Measurements from ENCODE around the gene PCBP4. TPM values are rescaled to one million over a fixed set of nuclear protein-coding genes. Genes with fewer than 3 reads are reported as not detected.

Gene PCBP4
- total RNA-seq, 2 donors from 2014 or later: 16.6 to 24.7 TPM

DNA sequence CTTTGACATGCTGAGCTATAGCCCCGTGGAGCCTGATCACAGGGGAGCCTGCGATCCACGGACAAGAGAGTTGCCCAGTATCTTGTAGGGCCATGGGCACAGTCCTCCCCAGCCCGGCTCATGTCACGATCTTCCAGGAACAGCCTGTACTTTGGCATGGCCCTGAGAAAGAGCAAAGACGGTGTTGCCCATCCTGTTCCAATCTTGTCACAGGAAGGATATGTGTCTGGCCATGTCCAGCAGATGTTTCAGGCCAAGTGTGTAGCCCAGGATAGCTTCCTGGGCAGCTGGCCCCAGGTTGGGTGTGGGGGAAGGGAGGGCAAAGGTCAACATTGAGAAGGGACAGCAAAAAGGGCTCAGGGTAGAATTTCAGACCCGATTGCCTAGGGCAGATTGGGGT is 45.4 kb upstream of the PCBP4 start:
- WGBS, 2 donors: 73 to 83% methylated on average over 4 to 7 of the region's 7 CpGs

DNA sequence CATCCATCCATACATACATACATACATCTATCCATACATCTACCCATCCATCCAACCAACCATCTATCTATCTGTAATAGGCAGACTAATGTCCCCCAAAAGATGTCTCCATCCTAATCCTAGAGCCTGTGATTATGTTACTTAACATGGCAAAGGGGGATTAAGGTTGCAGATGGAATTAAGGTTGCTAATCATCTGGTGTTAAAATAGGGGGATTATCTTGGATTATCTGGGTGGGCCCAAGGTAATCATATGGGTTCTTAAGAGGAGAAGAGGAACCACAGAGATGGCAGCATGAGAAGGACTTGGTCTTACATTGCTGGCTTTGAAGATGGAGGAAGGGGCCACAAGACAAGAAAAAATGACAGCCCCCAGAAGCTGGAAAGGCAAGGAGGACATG is 43.2 kb upstream of the PCBP4 start:
- Histone ChIP-seq H3K4me1 (peaks cover 10% of the 10 kb centered on the region), H3K9me3 (no peaks in the 10 kb centered on the region), H3K27ac (no peak overlapping the region), H3K4me3 (no peak overlapping the region), H3K36me3 (replicated peaks in 1 of 2; ENCODE audit: insufficient read depth in 1 of 2, low read depth in 2 of 2) (no peaks in the 10 kb centered on the region), H3K27me3 (no peaks in the 10 kb centered on the region)
- TF ChIP-seq, protein P1, sequence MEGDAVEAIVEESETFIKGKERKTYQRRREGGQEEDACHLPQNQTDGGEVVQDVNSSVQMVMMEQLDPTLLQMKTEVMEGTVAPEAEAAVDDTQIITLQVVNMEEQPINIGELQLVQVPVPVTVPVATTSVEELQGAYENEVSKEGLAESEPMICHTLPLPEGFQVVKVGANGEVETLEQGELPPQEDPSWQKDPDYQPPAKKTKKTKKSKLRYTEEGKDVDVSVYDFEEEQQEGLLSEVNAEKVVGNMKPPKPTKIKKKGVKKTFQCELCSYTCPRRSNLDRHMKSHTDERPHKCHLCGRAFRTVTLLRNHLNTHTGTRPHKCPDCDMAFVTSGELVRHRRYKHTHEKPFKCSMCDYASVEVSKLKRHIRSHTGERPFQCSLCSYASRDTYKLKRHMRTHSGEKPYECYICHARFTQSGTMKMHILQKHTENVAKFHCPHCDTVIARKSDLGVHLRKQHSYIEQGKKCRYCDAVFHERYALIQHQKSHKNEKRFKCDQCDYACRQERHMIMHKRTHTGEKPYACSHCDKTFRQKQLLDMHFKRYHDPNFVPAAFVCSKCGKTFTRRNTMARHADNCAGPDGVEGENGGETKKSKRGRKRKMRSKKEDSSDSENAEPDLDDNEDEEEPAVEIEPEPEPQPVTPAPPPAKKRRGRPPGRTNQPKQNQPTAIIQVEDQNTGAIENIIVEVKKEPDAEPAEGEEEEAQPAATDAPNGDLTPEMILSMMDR (IDR thresholded peaks at IDR 0.05): no peak
- no peak for TF ChIP-seq POLR2A (IDR thresholded peaks at IDR 0.05)
- intact Hi-C loops (cut with DNase I): loop anchor here (10.0 kb wide), 1 partner anchor 344 kb away; no protein-coding TSS in a partner anchor
- ATAC-seq: no peak
- no peak for DNase-seq

More for the DNA sequence above, 45.4 kb upstream of the PCBP4 start:
- Histone ChIP-seq H3K9me3 (no peaks in the 10 kb centered on the region), H3K4me1 (no peaks in the 10 kb centered on the region), H3K36me3 (replicated peaks in 1 of 2; ENCODE audit: insufficient read depth in 1 of 2, low read depth in 2 of 2) (no peaks in the 10 kb centered on the region), H3K27ac (no peak overlapping the region), H3K27me3 (no peaks in the 10 kb centered on the region), H3K4me3 (no peak overlapping the region)
- TF ChIP-seq POLR2A (IDR thresholded peaks at IDR 0.05): no peak
- TF ChIP-seq, protein P1 (IDR thresholded peaks at IDR 0.05): no peak
- intact Hi-C loops (cut with DNase I): loop anchor here (10.0 kb wide), 1 partner anchor 342 kb away; no protein-coding TSS in a partner anchor
- no peak for ATAC-seq
- no peak for DNase-seq

GRCh38 chr3:52007291-52007690 is 40.0 kb upstream of the PCBP4 start:
- 67% methylated on average over 4 of the region's 4 CpGs for WGBS, 2 donors
- peaks cover 14% of the 10 kb centered on the region for H3K4me1 ChIP-seq
- no peak for ATAC-seq
- TF ChIP-seq, protein P1 (IDR thresholded peaks at IDR 0.05): no peak
- no peak for TF ChIP-seq POLR2A (IDR thresholded peaks at IDR 0.05)
- DNase-seq: no peak
- no peak overlapping the region for H3K27ac ChIP-seq
- no peak overlapping the region for H3K4me3 ChIP-seq
- no peaks in the 10 kb centered on the region for H3K9me3 ChIP-seq
- intact Hi-C loops (cut with DNase I): no loop called here
- no peaks in the 10 kb centered on the region for H3K36me3 ChIP-seq (replicated peaks in 1 of 2; ENCODE audit: insufficient read depth in 1 of 2, low read depth in 2 of 2)
- no peaks in the 10 kb centered on the region for H3K27me3 ChIP-seq

DNA sequence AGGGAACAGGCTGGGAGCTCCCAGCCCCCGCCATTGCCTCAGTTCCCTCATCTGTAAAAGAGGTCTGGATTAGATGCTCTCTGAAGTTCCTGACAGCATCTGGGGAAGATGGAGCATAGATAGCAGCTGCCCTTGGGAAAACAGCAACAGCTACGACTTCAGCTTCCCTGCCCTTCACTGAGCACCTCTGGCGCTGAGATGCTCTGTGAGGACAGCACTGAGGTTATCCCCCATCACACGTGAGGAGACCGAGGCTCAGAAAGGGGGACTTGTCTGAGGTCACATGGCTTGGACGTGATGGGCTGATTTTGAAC is 39.5 kb upstream of the PCBP4 start:
- DNase-seq: no peak
- H3K4me3 ChIP-seq: no peak overlapping the region
- WGBS, 2 donors: 49 to 65% methylated on average over 2 to 6 of the region's 6 CpGs
- TF ChIP-seq, protein P1 (IDR thresholded peaks at IDR 0.05): no peak
- TF ChIP-seq POLR2A (IDR thresholded peaks at IDR 0.05): no peak
- H3K27me3 ChIP-seq: no peaks in the 10 kb centered on the region
- intact Hi-C loops (cut with DNase I): no loop called here
- H3K36me3 ChIP-seq (replicated peaks in 1 of 2; ENCODE audit: insufficient read depth in 1 of 2, low read depth in 2 of 2): no peaks in the 10 kb centered on the region
- ATAC-seq: no peak
- no peaks in the 10 kb centered on the region for H3K9me3 ChIP-seq
- H3K27ac ChIP-seq: no peak overlapping the region
- H3K4me1 ChIP-seq: peaks cover 14% of the 10 kb centered on the region

GRCh38 chr3:52006017-52006819 is 39.0 kb upstream of the PCBP4 start:
- 51 to 59% methylated on average over 6 to 8 of the region's 8 CpGs for WGBS, 2 donors
- no peaks in the 10 kb centered on the region for H3K36me3 ChIP-seq (replicated peaks in 1 of 2; ENCODE audit: insufficient read depth in 1 of 2, low read depth in 2 of 2)
- ATAC-seq (peak; percentile 8), DNase-seq (no peak)
- no peak overlapping the region for H3K4me3 ChIP-seq
- intact Hi-C loops (cut with DNase I): no loop called here
- no peaks in the 10 kb centered on the region for H3K27me3 ChIP-seq
- TF ChIP-seq, protein P1 (IDR thresholded peaks at IDR 0.05): no peak
- TF ChIP-seq POLR2A (IDR thresholded peaks at IDR 0.05): no peak
- H3K4me1 ChIP-seq: peaks cover 20% of the 10 kb centered on the region
- peak overlapping the region in 2 of 4 donors; percentile 22 to 56 for H3K27ac ChIP-seq
- H3K9me3 ChIP-seq: no peaks in the 10 kb centered on the region

All from body of pancreas (tissue), 4 donors.